ENCODE measurements around the gene ZC3H12A. TPM values are rescaled to one million over a fixed set of nuclear protein-coding genes. Genes with fewer than 3 reads are reported as not detected.
A peak's percentile ranks its signal among the peaks of the same experiment; 100 is the strongest.

ZC3H12A gene
- total RNA-seq, 4 donors from 2014 or later = 5.8 to 41.9 (median 28.8) TPM

GRCh38 chr1:37479255-37480124 lies 5.1 kb downstream of the ZC3H12A start:
- 8% methylated on average over 19 of the region's 22 CpGs; no CpG with 5 or more reads in 1 of the 2 donors for WGBS, 2 donors (ENCODE audit: low coverage in 1 of 2)
- intact Hi-C loops (cut with DNase I; ENCODE audit: low total_unique reads) = no loop called here

GRCh38 chr1:37480125-37480466 lies 5.7 kb downstream of the ZC3H12A start:
- H3K27ac ChIP-seq = peak overlapping the region; percentile 94 to 98 (median 98)
- H3K4me3 ChIP-seq = peak overlapping the region in 3 of 4 donors; percentile 31 to 89 (median 80)
- 44% methylated on average over 5 of the region's 5 CpGs; no CpG with 5 or more reads in 1 of the 2 donors for WGBS, 2 donors (ENCODE audit: low coverage in 1 of 2)
- in situ Hi-C loops (cut with MboI; ENCODE audit: low pct_ligation_motif_present in 1 of 4, low pct_unique_long_range_greater_than_20kb in 1 of 4, low sequenced_read_pairs in 3 of 4) (no loop called here), intact Hi-C loops (cut with DNase I; ENCODE audit: low total_unique reads) (no loop called here)
- no peaks in the 10 kb centered on the region for H3K9me3 ChIP-seq
- no peak for DNase-seq
- H3K27me3 ChIP-seq = no peaks in the 10 kb centered on the region
- TF ChIP-seq POLR2A (IDR thresholded peaks at IDR 0.05) (no peak), CTCF (IDR thresholded peaks at IDR 0.05) (no peak), POLR2AphosphoS5 (IDR thresholded peaks at IDR 0.05) (no peak), EP300 (IDR thresholded peaks at IDR 0.05; ENCODE audit: low read depth) (no peak)
- peaks cover 24 to 71% (median 57%) of the 10 kb centered on the region in 4 donors for H3K4me1 ChIP-seq
- peaks cover 0 to 35% (median 16%) of the 10 kb centered on the region in 4 donors for H3K36me3 ChIP-seq

More at GRCh38 chr1:37479255-37480124, 5.1 kb downstream of the ZC3H12A start:
- TF ChIP-seq EP300 (IDR thresholded peaks at IDR 0.05; ENCODE audit: low read depth) (peak; percentile 83), CTCF (IDR thresholded peaks at IDR 0.05) (no peak), POLR2AphosphoS5 (IDR thresholded peaks at IDR 0.05) (peak; percentile 78 to 90 (median 86)), POLR2A (IDR thresholded peaks at IDR 0.05) (peak; percentile 61)
- Histone ChIP-seq H3K9me3 (no peaks in the 10 kb centered on the region), H3K4me3 (peak overlapping the region in 3 of 4 donors; percentile 31 to 89 (median 80)), H3K27me3 (no peaks in the 10 kb centered on the region), H3K27ac (peak overlapping the region; percentile 94 to 98 (median 98)), H3K36me3 (peaks cover 0 to 35% (median 16%) of the 10 kb centered on the region in 4 donors), H3K4me1 (peaks cover 24 to 64% (median 56%) of the 10 kb centered on the region in 4 donors)
- peak; percentile 97 for DNase-seq
- in situ Hi-C loops (cut with MboI; ENCODE audit: low pct_ligation_motif_present in 1 of 4, low pct_unique_long_range_greater_than_20kb in 1 of 4, low sequenced_read_pairs in 3 of 4) = no loop called here

GRCh38 chr1:37480581-37481288 lies 6.4 kb downstream of the ZC3H12A start:
- Histone ChIP-seq H3K4me3 (no peak overlapping the region), H3K9me3 (no peaks in the 10 kb centered on the region), H3K27ac (peak overlapping the region; percentile 94 to 98 (median 98)), H3K27me3 (no peaks in the 10 kb centered on the region), H3K36me3 (peaks cover 0 to 35% (median 16%) of the 10 kb centered on the region in 4 donors), H3K4me1 (peaks cover 30 to 69% (median 58%) of the 10 kb centered on the region in 4 donors)
- intact Hi-C loops (cut with DNase I; ENCODE audit: low total_unique reads) (no loop called here), in situ Hi-C loops (cut with MboI; ENCODE audit: low pct_ligation_motif_present in 1 of 4, low pct_unique_long_range_greater_than_20kb in 1 of 4, low sequenced_read_pairs in 3 of 4) (no loop called here)
- 90% methylated on average over 10 of the region's 10 CpGs; no CpG with 5 or more reads in 1 of the 2 donors for WGBS, 2 donors (ENCODE audit: low coverage in 1 of 2)
- DNase-seq = no peak
- TF ChIP-seq EP300 (IDR thresholded peaks at IDR 0.05; ENCODE audit: low read depth) (no peak), POLR2AphosphoS5 (IDR thresholded peaks at IDR 0.05) (no peak), POLR2A (IDR thresholded peaks at IDR 0.05) (no peak), CTCF (IDR thresholded peaks at IDR 0.05) (no peak)

Measured in transverse colon (tissue), 4 donors.